H1 (cell line): ENCODE data around the gene CMTR1. TPM values are rescaled to one million over a fixed set of nuclear protein-coding genes. Genes with fewer than 3 reads are reported as not detected.

ENCODE experiments used
- CHD1 ChIP-seq: IDR thresholded peaks from 2 replicates; pipeline ENCODE4 v1.6.1; 2012; ENCODE audit warnings: low read depth, low read length, improper control_type of control experiment
- GTF2F1 ChIP-seq: IDR thresholded peaks from 2 replicates; pipeline ENCODE4 v1.6.1; 2012; ENCODE audit warnings: low read depth, low read length, improper control_type of control experiment, borderline replicate concordance
- HDAC6 ChIP-seq: IDR thresholded peaks from one replicate; pipeline ENCODE4 v1.7.1; 2012; ENCODE audit warnings: low read depth, mild to moderate bottlenecking, inconsistent platforms, low read length, moderate library complexity
- KDM1A ChIP-seq: fragments of 200-600, 300-600 bp; sonication (generic); IDR thresholded peaks from 2 replicates; pipeline ENCODE4 v1.7.1; 2016; ENCODE audit warnings: mild to moderate bottlenecking, low read length, borderline replicate concordance
- KDM5A ChIP-seq: fragments of 200-600 bp; IDR thresholded peaks from 2 replicates; pipeline ENCODE4 v1.7.1; 2012; ENCODE audit warnings: mild to moderate bottlenecking, low read length, inconsistent platforms, mixed read lengths
- NRF1 ChIP-seq: IDR thresholded peaks from 2 replicates; pipeline ENCODE4 v1.6.1; 2011; ENCODE audit warnings: mild to moderate bottlenecking, low read depth, low read length, improper control_type of control experiment
- RXRA ChIP-seq: IDR thresholded peaks from 2 replicates; pipeline ENCODE4 v1.6.1; 2011; ENCODE audit warnings: low read depth, mild to moderate bottlenecking, low read length, moderate library complexity; ENCODE audit not compliant: insufficient read depth
- SAP30 ChIP-seq: fragments of 300-600 bp; sonication (generic); IDR thresholded peaks from 2 replicates; pipeline ENCODE4 v1.7.1; 2012; ENCODE audit warnings: low read length, moderate library complexity, mild to moderate bottlenecking, inconsistent platforms; ENCODE audit not compliant: insufficient read depth, insufficient replicate concordance
- polyA plus RNA-seq, 7 experiments: library from polyadenylated mRNA; depleted of rRNA in 3 of 7; stranded (reverse) in 5 of 7; unstranded in 2 of 7; fragments of >200 nt in 5 of 7; fragments of 200-250 nt in 2 of 7; gene quantifications; 1 replicate in 5 of 7; 2 replicates in 1 of 7; 4 replicates in 1 of 7; pipeline versions ENCODE4 v1.2.1 to v1.2.3, GENCODE V29; 2011 to 2013; ENCODE audit warnings: missing spikeins in 2 of 7, mixed read lengths in 2 of 7
- total RNA-seq: library from RNA; stranded (reverse); fragmentation: NEBNext Ultra II Directional; extraction: Animal tissue kit (Norgen Biotek cat#: 25700); gene quantifications from 2 replicates; pipeline ENCODE4 v1.2.1, GENCODE V29; 2021
- TF ChIP-seq, protein P1 (sequence below): fragments of 300-600 bp; sonication (generic); IDR thresholded peaks from 2 replicates; pipeline ENCODE4 v1.7.1; 2012; ENCODE audit warnings: low read length, moderate library complexity, mild to moderate bottlenecking, inconsistent platforms; ENCODE audit not compliant: insufficient replicate concordance
- TF ChIP-seq, protein P2 (sequence below): IDR thresholded peaks from 2 replicates; pipeline ENCODE4 v1.6.1; 2011; ENCODE audit warnings: low read depth, mild to moderate bottlenecking, low read length; ENCODE audit not compliant: insufficient read depth

Gene CMTR1
- total and polyA plus RNA-seq, 2 of the 8 experiments (the other 6 are each of a cell fraction or from before 2014, with no cell fraction given) = 15.2 to 33.1 TPM

- TF ChIP-seq, protein P1, sequence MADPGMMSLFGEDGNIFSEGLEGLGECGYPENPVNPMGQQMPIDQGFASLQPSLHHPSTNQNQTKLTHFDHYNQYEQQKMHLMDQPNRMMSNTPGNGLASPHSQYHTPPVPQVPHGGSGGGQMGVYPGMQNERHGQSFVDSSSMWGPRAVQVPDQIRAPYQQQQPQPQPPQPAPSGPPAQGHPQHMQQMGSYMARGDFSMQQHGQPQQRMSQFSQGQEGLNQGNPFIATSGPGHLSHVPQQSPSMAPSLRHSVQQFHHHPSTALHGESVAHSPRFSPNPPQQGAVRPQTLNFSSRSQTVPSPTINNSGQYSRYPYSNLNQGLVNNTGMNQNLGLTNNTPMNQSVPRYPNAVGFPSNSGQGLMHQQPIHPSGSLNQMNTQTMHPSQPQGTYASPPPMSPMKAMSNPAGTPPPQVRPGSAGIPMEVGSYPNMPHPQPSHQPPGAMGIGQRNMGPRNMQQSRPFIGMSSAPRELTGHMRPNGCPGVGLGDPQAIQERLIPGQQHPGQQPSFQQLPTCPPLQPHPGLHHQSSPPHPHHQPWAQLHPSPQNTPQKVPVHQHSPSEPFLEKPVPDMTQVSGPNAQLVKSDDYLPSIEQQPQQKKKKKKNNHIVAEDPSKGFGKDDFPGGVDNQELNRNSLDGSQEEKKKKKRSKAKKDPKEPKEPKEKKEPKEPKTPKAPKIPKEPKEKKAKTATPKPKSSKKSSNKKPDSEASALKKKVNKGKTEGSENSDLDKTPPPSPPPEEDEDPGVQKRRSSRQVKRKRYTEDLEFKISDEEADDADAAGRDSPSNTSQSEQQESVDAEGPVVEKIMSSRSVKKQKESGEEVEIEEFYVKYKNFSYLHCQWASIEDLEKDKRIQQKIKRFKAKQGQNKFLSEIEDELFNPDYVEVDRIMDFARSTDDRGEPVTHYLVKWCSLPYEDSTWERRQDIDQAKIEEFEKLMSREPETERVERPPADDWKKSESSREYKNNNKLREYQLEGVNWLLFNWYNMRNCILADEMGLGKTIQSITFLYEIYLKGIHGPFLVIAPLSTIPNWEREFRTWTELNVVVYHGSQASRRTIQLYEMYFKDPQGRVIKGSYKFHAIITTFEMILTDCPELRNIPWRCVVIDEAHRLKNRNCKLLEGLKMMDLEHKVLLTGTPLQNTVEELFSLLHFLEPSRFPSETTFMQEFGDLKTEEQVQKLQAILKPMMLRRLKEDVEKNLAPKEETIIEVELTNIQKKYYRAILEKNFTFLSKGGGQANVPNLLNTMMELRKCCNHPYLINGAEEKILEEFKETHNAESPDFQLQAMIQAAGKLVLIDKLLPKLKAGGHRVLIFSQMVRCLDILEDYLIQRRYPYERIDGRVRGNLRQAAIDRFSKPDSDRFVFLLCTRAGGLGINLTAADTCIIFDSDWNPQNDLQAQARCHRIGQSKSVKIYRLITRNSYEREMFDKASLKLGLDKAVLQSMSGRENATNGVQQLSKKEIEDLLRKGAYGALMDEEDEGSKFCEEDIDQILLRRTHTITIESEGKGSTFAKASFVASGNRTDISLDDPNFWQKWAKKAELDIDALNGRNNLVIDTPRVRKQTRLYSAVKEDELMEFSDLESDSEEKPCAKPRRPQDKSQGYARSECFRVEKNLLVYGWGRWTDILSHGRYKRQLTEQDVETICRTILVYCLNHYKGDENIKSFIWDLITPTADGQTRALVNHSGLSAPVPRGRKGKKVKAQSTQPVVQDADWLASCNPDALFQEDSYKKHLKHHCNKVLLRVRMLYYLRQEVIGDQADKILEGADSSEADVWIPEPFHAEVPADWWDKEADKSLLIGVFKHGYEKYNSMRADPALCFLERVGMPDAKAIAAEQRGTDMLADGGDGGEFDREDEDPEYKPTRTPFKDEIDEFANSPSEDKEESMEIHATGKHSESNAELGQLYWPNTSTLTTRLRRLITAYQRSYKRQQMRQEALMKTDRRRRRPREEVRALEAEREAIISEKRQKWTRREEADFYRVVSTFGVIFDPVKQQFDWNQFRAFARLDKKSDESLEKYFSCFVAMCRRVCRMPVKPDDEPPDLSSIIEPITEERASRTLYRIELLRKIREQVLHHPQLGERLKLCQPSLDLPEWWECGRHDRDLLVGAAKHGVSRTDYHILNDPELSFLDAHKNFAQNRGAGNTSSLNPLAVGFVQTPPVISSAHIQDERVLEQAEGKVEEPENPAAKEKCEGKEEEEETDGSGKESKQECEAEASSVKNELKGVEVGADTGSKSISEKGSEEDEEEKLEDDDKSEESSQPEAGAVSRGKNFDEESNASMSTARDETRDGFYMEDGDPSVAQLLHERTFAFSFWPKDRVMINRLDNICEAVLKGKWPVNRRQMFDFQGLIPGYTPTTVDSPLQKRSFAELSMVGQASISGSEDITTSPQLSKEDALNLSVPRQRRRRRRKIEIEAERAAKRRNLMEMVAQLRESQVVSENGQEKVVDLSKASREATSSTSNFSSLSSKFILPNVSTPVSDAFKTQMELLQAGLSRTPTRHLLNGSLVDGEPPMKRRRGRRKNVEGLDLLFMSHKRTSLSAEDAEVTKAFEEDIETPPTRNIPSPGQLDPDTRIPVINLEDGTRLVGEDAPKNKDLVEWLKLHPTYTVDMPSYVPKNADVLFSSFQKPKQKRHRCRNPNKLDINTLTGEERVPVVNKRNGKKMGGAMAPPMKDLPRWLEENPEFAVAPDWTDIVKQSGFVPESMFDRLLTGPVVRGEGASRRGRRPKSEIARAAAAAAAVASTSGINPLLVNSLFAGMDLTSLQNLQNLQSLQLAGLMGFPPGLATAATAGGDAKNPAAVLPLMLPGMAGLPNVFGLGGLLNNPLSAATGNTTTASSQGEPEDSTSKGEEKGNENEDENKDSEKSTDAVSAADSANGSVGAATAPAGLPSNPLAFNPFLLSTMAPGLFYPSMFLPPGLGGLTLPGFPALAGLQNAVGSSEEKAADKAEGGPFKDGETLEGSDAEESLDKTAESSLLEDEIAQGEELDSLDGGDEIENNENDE = no peak
- TF ChIP-seq CHD1 (no peak), KDM5A (no peak), HDAC6 (no peak), RXRA (no peak), SAP30 (no peak), NRF1 (no peak), KDM1A (no peak), GTF2F1 (no peak)
- TF ChIP-seq, protein P2, sequence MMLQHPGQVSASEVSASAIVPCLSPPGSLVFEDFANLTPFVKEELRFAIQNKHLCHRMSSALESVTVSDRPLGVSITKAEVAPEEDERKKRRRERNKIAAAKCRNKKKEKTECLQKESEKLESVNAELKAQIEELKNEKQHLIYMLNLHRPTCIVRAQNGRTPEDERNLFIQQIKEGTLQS = no peak
Measured at GRCh38 chr6:37406726-37407341, 26.2 kb upstream of the CMTR1 start (continued).
